GM18909 (cell line): ENCODE results near the gene GPAT3.

ENCODE experiments used
- ATAC-seq: cut with Tn5 transposase; IDR thresholded peaks from one replicate; pipeline ENCODE4 v1.9.1; 2021; ENCODE audit warnings: mild to moderate bottlenecking; ENCODE audit not compliant: unreplicated experiment, poor library complexity

GPAT3 gene

GRCh38 chr4:83631066-83631465, 95.2 kb downstream of the GPAT3 start:
- ATAC-seq, result no peak

GRCh38 chr4:83636930-83637329, 101.0 kb downstream of the GPAT3 start:
- no peak for ATAC-seq

GRCh38 chr4:83639849-83640493, 104.1 kb downstream of the GPAT3 start:
- peak; percentile 63 for ATAC-seq

GRCh38 chr4:83643036-83643435, 107.1 kb downstream of the GPAT3 start:
- ATAC-seq, result no peak

GRCh38 chr4:83644677-83645659, 109.1 kb downstream of the GPAT3 start:
- ATAC-seq, result peak; percentile 67

GRCh38 chr4:83646538-83647239, 110.8 kb downstream of the GPAT3 start:
- ATAC-seq, result no peak

- no peak for ATAC-seq
Measured at GRCh38 chr4:83651846-83652245, 115.9 kb downstream of the GPAT3 start.
